ENCODE data around the gene RHCE.
"Not testable (repeated sequence)": the region's sequence is repeated elsewhere in the genome, so short reads cannot be mapped to it uniquely, and the experiment has no call there.

GRCh38 chr1:25420715-25421114, at the start of gene RHCE:
- TF ChIP-seq CTCF (IDR thresholded peaks at IDR 0.05; ENCODE audit: low read depth, low read length); POLR2A (IDR thresholded peaks at IDR 0.05; ENCODE audit: extremely low read depth, insufficient read length); MAX (IDR thresholded peaks at IDR 0.05; ENCODE audit: low read depth, low read length); MYC (IDR thresholded peaks at IDR 0.05; ENCODE audit: low read depth, low read length): not testable (repeated sequence)

Measured in NB4 (cell line).